Breast epithelium (tissue), 3 donors: Measurements from ENCODE around the gene SIK2.

ENCODE experiments used
- POLR2A ChIP-seq: fragments of 450-650 bp; IDR thresholded peaks from one replicate; pipeline ENCODE4 v1.6.1; 2016; ENCODE audit warnings: antibody characterized with exemption, mild to moderate bottlenecking, moderate library complexity
- TF ChIP-seq, protein P1 (sequence below), 3 donors: fragments of 450-650 bp; IDR thresholded peaks; one replicate each; pipeline ENCODE4 v1.5.1; 2016 to 2017; ENCODE audit warnings: antibody characterized with exemption in 3 of 3, mild to moderate bottlenecking in 3 of 3, moderate library complexity in 3 of 3

- TF ChIP-seq, protein P1, sequence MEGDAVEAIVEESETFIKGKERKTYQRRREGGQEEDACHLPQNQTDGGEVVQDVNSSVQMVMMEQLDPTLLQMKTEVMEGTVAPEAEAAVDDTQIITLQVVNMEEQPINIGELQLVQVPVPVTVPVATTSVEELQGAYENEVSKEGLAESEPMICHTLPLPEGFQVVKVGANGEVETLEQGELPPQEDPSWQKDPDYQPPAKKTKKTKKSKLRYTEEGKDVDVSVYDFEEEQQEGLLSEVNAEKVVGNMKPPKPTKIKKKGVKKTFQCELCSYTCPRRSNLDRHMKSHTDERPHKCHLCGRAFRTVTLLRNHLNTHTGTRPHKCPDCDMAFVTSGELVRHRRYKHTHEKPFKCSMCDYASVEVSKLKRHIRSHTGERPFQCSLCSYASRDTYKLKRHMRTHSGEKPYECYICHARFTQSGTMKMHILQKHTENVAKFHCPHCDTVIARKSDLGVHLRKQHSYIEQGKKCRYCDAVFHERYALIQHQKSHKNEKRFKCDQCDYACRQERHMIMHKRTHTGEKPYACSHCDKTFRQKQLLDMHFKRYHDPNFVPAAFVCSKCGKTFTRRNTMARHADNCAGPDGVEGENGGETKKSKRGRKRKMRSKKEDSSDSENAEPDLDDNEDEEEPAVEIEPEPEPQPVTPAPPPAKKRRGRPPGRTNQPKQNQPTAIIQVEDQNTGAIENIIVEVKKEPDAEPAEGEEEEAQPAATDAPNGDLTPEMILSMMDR (IDR thresholded peaks at IDR 0.05), result no peak
- TF ChIP-seq POLR2A, result no peak
Measured at GRCh38 chr11:111722501-111722900, 120.3 kb downstream of the SIK2 start.
